Loucy (cell line): ENCODE data around the gene MSN.

Experiments
- H2AFZ ChIP-seq: fragments of 200-600 bp; sonication (generic); 2 replicates; pipeline ENCODE4 v1.6.0; 2016; ENCODE audit warnings: antibody characterized with exemption, mild to moderate bottlenecking, low read length, moderate library complexity
- H3F3A ChIP-seq: fragments of 200-600 bp; 2 replicates; pipeline ENCODE4 v1.6.0; 2016; ENCODE audit warnings: antibody characterized with exemption, low read depth, mild to moderate bottlenecking
- H3K27me3 ChIP-seq: fragments of 200-600 bp; sonication (generic); 2 replicates; pipeline ENCODE4 v1.6.1; 2014; ENCODE audit warnings: low read length, mild to moderate bottlenecking; ENCODE audit not compliant: insufficient read depth, poor library complexity, severe bottlenecking
- H3K36me3 ChIP-seq: fragments of 200-600 bp; sonication (generic); 2 replicates; pipeline ENCODE4 v1.6.1; 2016; ENCODE audit warnings: low read length; ENCODE audit not compliant: insufficient read depth
- H3K4me1 ChIP-seq: fragments of 200-600 bp; sonication (generic); 2 replicates; pipeline ENCODE4 v1.5.1; 2014; ENCODE audit warnings: low read length, mild to moderate bottlenecking; ENCODE audit not compliant: insufficient read depth, poor library complexity, severe bottlenecking
- H3K4me2 ChIP-seq: fragments of 200-600 bp; sonication (generic); 2 replicates; pipeline ENCODE4 v1.6.0; 2014; ENCODE audit warnings: antibody characterized with exemption, low read length, low read depth, mild to moderate bottlenecking; ENCODE audit not compliant: poor library complexity, severe bottlenecking
- H3K4me3 ChIP-seq: fragments of 200-600 bp; sonication (generic); 2 replicates; pipeline ENCODE4 v1.5.1; 2014; ENCODE audit warnings: low read length, mild to moderate bottlenecking, mixed read lengths; ENCODE audit not compliant: poor library complexity, severe bottlenecking
- H3K79me2 ChIP-seq: fragments of 200-600 bp; sonication (generic); 2 replicates; pipeline ENCODE4 v1.6.1; 2014; ENCODE audit warnings: low read length; ENCODE audit not compliant: insufficient read depth
- H3K9ac ChIP-seq: fragments of 200-600 bp; sonication (generic); 2 replicates; pipeline ENCODE4 v1.6.0; 2014; ENCODE audit warnings: mild to moderate bottlenecking, low read depth, low read length, moderate library complexity; ENCODE audit not compliant: poor library complexity, severe bottlenecking
- H3K9me2 ChIP-seq: fragments of 200-600 bp; sonication (generic); replicated peaks from 2 replicates; pipeline ENCODE4 v1.6.1; 2016; ENCODE audit warnings: low read depth, low read length, mixed read lengths
- H3K9me3 ChIP-seq: fragments of 200-600 bp; sonication (generic); 2 replicates; pipeline ENCODE4 v1.6.1; 2014; ENCODE audit warnings: mild to moderate bottlenecking, antibody characterized with exemption, low read length, low read depth; ENCODE audit not compliant: insufficient read depth
- H4K20me1 ChIP-seq: fragments of 200-600 bp; sonication (generic); 2 replicates; pipeline ENCODE4 v1.6.0; 2014; ENCODE audit warnings: antibody characterized with exemption, low read length, mild to moderate bottlenecking; ENCODE audit not compliant: insufficient read depth, poor library complexity, severe bottlenecking
- CTCF ChIP-seq: fragments of 200-600 bp; sonication (generic); conservative IDR thresholded peaks from 2 replicates; pipeline ENCODE4 v1.5.1; 2014; ENCODE audit warnings: mild to moderate bottlenecking, antibody characterized with exemption, low read length
- EZH2phosphoT487 ChIP-seq: fragments of 200-600 bp; IDR thresholded peaks from 2 replicates; pipeline ENCODE4 v1.6.1; 2018; ENCODE audit warnings: antibody characterized with exemption, mild to moderate bottlenecking, moderate library complexity, borderline replicate concordance

Gene MSN

GRCh38 chrX:65697915-65698796 lies 30.7 kb downstream of the MSN start:
- Histone ChIP-seq H3K36me3 (peaks cover 25% of the 10 kb centered on the region; the same call in 1 of the 2 replicates), H3K4me3 (peak overlapping the region; percentile 75), H3K9ac (peak overlapping the region; percentile 85), H3K27me3 (no peaks in the 10 kb centered on the region), H3K4me1 (peaks cover 74% of the 10 kb centered on the region), H3K9me3 (no peaks in the 10 kb centered on the region), H3K79me2 (peaks cover 86% of the 10 kb centered on the region), H3K9me2 (no peaks in the 10 kb centered on the region), H4K20me1 (peaks cover 57% of the 10 kb centered on the region), H3F3A (peaks cover 20% of the 10 kb centered on the region), H3K4me2 (peak overlapping the region; percentile 98), H2AFZ (no peak overlapping the region)
- TF ChIP-seq EZH2phosphoT487 (no peak), CTCF (no peak)

- peaks cover 91% of the 10 kb centered on the region for H3K79me2 ChIP-seq
- peaks cover 51% of the 10 kb centered on the region; the same call in 1 of the 2 replicates for H3K36me3 ChIP-seq
- no peak overlapping the region for H3K9ac ChIP-seq
- no peak overlapping the region for H3K4me3 ChIP-seq
- H3K27me3 ChIP-seq: no peaks in the 10 kb centered on the region
- H4K20me1 ChIP-seq: peaks cover 70% of the 10 kb centered on the region
- H3F3A ChIP-seq: peaks cover 6% of the 10 kb centered on the region
- TF ChIP-seq CTCF (no peak), EZH2phosphoT487 (no peak)
- no peak overlapping the region for H3K4me2 ChIP-seq
- no peaks in the 10 kb centered on the region for H3K9me2 ChIP-seq
- peaks cover 66% of the 10 kb centered on the region for H3K4me1 ChIP-seq
- H3K9me3 ChIP-seq: no peaks in the 10 kb centered on the region
- no peak overlapping the region for H2AFZ ChIP-seq
These were observed 35.5 kb downstream of the MSN start for GRCh38 chrX:65702956-65703355.

- Histone ChIP-seq H3K9me3 (no peaks in the 10 kb centered on the region), H3K4me3 (no peak overlapping the region), H4K20me1 (peaks cover 68% of the 10 kb centered on the region), H3K27me3 (no peaks in the 10 kb centered on the region), H3K36me3 (peaks cover 44% of the 10 kb centered on the region; the same call in 1 of the 2 replicates), H3K9me2 (no peaks in the 10 kb centered on the region), H3F3A (no peaks in the 10 kb centered on the region), H2AFZ (no peak overlapping the region), H3K9ac (no peak overlapping the region), H3K4me2 (no peak overlapping the region), H3K4me1 (peaks cover 44% of the 10 kb centered on the region), H3K79me2 (peaks cover 94% of the 10 kb centered on the region)
- TF ChIP-seq CTCF: no peak
- no peak for TF ChIP-seq EZH2phosphoT487
These were observed 38.0 kb downstream of the MSN start for GRCh38 chrX:65705439-65705838.
